Progenitor cell of endocrine pancreas (in vitro differentiated cells): Measurements from ENCODE around the gene NAB2. TPM values are rescaled to one million over a fixed set of nuclear protein-coding genes. Genes with fewer than 3 reads are reported as not detected.

Experiments used
- DNase-seq: peaks from one replicate; pipeline ENCODE4 v3.0.0; 2021; ENCODE audit warnings: low spot score; ENCODE audit not compliant: unreplicated experiment
- H3K27ac Mint-ChIP-seq: 2 replicates; pipeline ENCODE4 v1.8.0; 2021; ENCODE audit warnings: mild to moderate bottlenecking, moderate library complexity, mixed read lengths
- H3K27me3 Mint-ChIP-seq: 2 replicates; pipeline ENCODE4 v1.8.0; 2021; ENCODE audit warnings: mixed read lengths
- H3K36me3 Mint-ChIP-seq: 2 replicates; pipeline ENCODE4 v1.8.0; 2022; ENCODE audit warnings: mixed read lengths; ENCODE audit not compliant: insufficient read depth
- H3K4me1 Mint-ChIP-seq: 2 replicates; pipeline ENCODE4 v1.8.0; 2021; ENCODE audit warnings: low read depth, mixed read lengths
- H3K4me3 Mint-ChIP-seq: 2 replicates; pipeline ENCODE4 v1.8.0; 2021; ENCODE audit warnings: low read depth, mild to moderate bottlenecking, moderate library complexity, mixed read lengths
- H3K9me3 Mint-ChIP-seq: 2 replicates; pipeline ENCODE4 v1.8.0; 2021; ENCODE audit warnings: low read depth, mixed read lengths
- CTCF ChIP-seq: fragments of 200-600 bp; sonication (generic); IDR thresholded peaks from one replicate; pipeline ENCODE4 v1.5.0; 2021; ENCODE audit warnings: antibody characterized with exemption, mild to moderate bottlenecking; ENCODE audit not compliant: unreplicated experiment
- total RNA-seq: library from RNA; stranded (reverse); gene quantifications from 2 replicates; pipeline ENCODE4 v1.2.1, GENCODE V29; 2021

The NAB2 gene
- total RNA-seq, 1 donor from 2014 or later, result 13.8 TPM

GRCh38 chr12:57044889-57045288, 44.0 kb upstream of the NAB2 start:
- peaks cover 2% of the 10 kb centered on the region for H3K4me1 Mint-ChIP-seq
- no peak overlapping the region for H3K4me3 Mint-ChIP-seq
- no peak overlapping the region for H3K27ac Mint-ChIP-seq
- no peak for TF ChIP-seq CTCF
- DNase-seq, result no peak
- H3K27me3 Mint-ChIP-seq, result peaks cover 39% of the 10 kb centered on the region
- H3K36me3 Mint-ChIP-seq, result no peaks in the 10 kb centered on the region
- H3K9me3 Mint-ChIP-seq, result no peaks in the 10 kb centered on the region

GRCh38 chr12:57046086-57046791, 42.7 kb upstream of the NAB2 start:
- no peak for TF ChIP-seq CTCF
- Mint-ChIP-seq H3K27me3 (peaks cover 41% of the 10 kb centered on the region), H3K36me3 (no peaks in the 10 kb centered on the region), H3K4me3 (no peak overlapping the region), H3K9me3 (no peaks in the 10 kb centered on the region), H3K4me1 (peaks cover 5% of the 10 kb centered on the region), H3K27ac (no peak overlapping the region)
- no peak for DNase-seq

- Mint-ChIP-seq H3K27ac (no peak overlapping the region), H3K4me3 (no peak overlapping the region), H3K4me1 (peaks cover 5% of the 10 kb centered on the region), H3K36me3 (no peaks in the 10 kb centered on the region), H3K9me3 (no peaks in the 10 kb centered on the region), H3K27me3 (peaks cover 39% of the 10 kb centered on the region)
- no peak for TF ChIP-seq CTCF
- no peak for DNase-seq
Measured at GRCh38 chr12:57046947-57047890, 41.7 kb upstream of the NAB2 start.

- TF ChIP-seq CTCF, result no peak
- H3K9me3 Mint-ChIP-seq, result no peaks in the 10 kb centered on the region
- DNase-seq, result no peak
- H3K4me1 Mint-ChIP-seq, result peaks cover 5% of the 10 kb centered on the region
- no peak overlapping the region for H3K27ac Mint-ChIP-seq
- no peaks in the 10 kb centered on the region for H3K36me3 Mint-ChIP-seq
- no peak overlapping the region for H3K4me3 Mint-ChIP-seq
- H3K27me3 Mint-ChIP-seq, result peaks cover 39% of the 10 kb centered on the region
Measured at GRCh38 chr12:57047981-57048380, 40.9 kb upstream of the NAB2 start.

- Mint-ChIP-seq H3K36me3 (no peaks in the 10 kb centered on the region), H3K4me3 (no peak overlapping the region), H3K27me3 (peaks cover 39% of the 10 kb centered on the region), H3K27ac (no peak overlapping the region), H3K4me1 (peaks cover 5% of the 10 kb centered on the region), H3K9me3 (no peaks in the 10 kb centered on the region)
- DNase-seq, result no peak
- TF ChIP-seq CTCF, result no peak
Measured at GRCh38 chr12:57048423-57049118, 40.3 kb upstream of the NAB2 start.
